Mesenchymal stem cell (in vitro differentiated cells and primary cell): ENCODE results near the gene PTGES2.
A peak's percentile ranks its signal among the peaks of the same experiment; 100 is the strongest.
"Not testable (repeated sequence)": the region's sequence is repeated elsewhere in the genome, so short reads cannot be mapped to it uniquely, and the experiment has no call there.

Experiments
- DNase-seq: peaks from one replicate; pipeline ENCODE4 v3.0.0-alpha.2; 2013
- H2AFZ ChIP-seq: one replicate; pipeline ENCODE4 v1.6.1; 2013; ENCODE audit warnings: low read depth, mild to moderate bottlenecking, control low read depth, inconsistent platforms, low read length, moderate library complexity
- H2AK5ac ChIP-seq: 2 replicates; pipeline ENCODE4 v1.6.1; 2013; ENCODE audit warnings: low read length, moderate library complexity, mild to moderate bottlenecking, inconsistent platforms; ENCODE audit not compliant: severe bottlenecking
- H2BK120ac ChIP-seq: one replicate; pipeline ENCODE4 v1.6.1; 2013; ENCODE audit warnings: low read depth, mild to moderate bottlenecking, inconsistent platforms, low read length, moderate library complexity
- H2BK12ac ChIP-seq, 2 experiments: one replicate each; pipeline ENCODE4 v1.6.1; 2013; ENCODE audit warnings: inconsistent platforms in 2 of 2, low read length in 2 of 2, mild to moderate bottlenecking in 2 of 2, moderate library complexity in 2 of 2, control low read depth in 1 of 2
- H2BK15ac ChIP-seq: one replicate; pipeline ENCODE4 v1.6.1; 2013; ENCODE audit warnings: mild to moderate bottlenecking, low read depth, inconsistent platforms; ENCODE audit not compliant: poor library complexity, severe bottlenecking
- H2BK5ac ChIP-seq: 2 replicates; pipeline ENCODE4 v1.6.1; 2013; ENCODE audit warnings: low read depth, mild to moderate bottlenecking, low read length, control low read depth, inconsistent platforms; ENCODE audit not compliant: poor library complexity, severe bottlenecking
- H3K14ac ChIP-seq, 2 experiments: one replicate each; pipeline ENCODE4 v1.6.1; 2013; ENCODE audit warnings: inconsistent platforms in 2 of 2, low read length in 2 of 2, control low read depth in 1 of 2, mild to moderate bottlenecking in 1 of 2, moderate library complexity in 1 of 2
- H3K18ac ChIP-seq, 2 experiments: one replicate each; pipeline ENCODE4 v1.6.1; 2013; ENCODE audit warnings: inconsistent platforms in 2 of 2, low read length in 2 of 2, control low read depth in 1 of 2, low read depth in 1 of 2, mild to moderate bottlenecking in 1 of 2
- H3K23ac ChIP-seq, 2 experiments: one replicate each; pipeline ENCODE4 v1.6.1; 2013; ENCODE audit warnings: inconsistent platforms in 2 of 2, low read length in 2 of 2, mild to moderate bottlenecking in 2 of 2, moderate library complexity in 2 of 2, control low read depth in 1 of 2
- H3K27ac ChIP-seq: 2 replicates; pipeline ENCODE4 v1.5.1; 2013; ENCODE audit warnings: mild to moderate bottlenecking, moderate library complexity, low read length, control low read depth, inconsistent platforms; ENCODE audit not compliant: poor library complexity, severe bottlenecking
- H3K27me3 ChIP-seq, 2 experiments: 2 replicates each; pipeline versions ENCODE4 v1.6.1 to v1.7.0; 2013; ENCODE audit warnings: low read length in 2 of 2, mild to moderate bottlenecking in 2 of 2, moderate library complexity in 2 of 2, control low read depth in 1 of 2, inconsistent platforms in 1 of 2; ENCODE audit not compliant: control insufficient read depth in 1 of 2, insufficient read depth in 1 of 2
- H3K36me3 ChIP-seq, 2 experiments: 2 replicates each; pipeline versions ENCODE4 v1.6.1 to v1.7.0; 2013; ENCODE audit warnings: low read length in 2 of 2, control low read depth in 1 of 2, inconsistent platforms in 1 of 2, low read depth in 1 of 2, mild to moderate bottlenecking in 1 of 2; ENCODE audit not compliant: insufficient read depth in 2 of 2, control insufficient read depth in 1 of 2
- H3K4ac ChIP-seq, 2 experiments: one replicate each; pipeline ENCODE4 v1.6.1; 2013; ENCODE audit warnings: inconsistent platforms in 2 of 2, low read length in 2 of 2, mild to moderate bottlenecking in 2 of 2, moderate library complexity in 2 of 2, control low read depth in 1 of 2, low read depth in 1 of 2
- H3K4me1 ChIP-seq: 2 replicates; pipeline ENCODE4 v1.6.1; 2013; ENCODE audit warnings: low read depth, low read length, control low read depth; ENCODE audit not compliant: control insufficient read depth, insufficient read depth
- H3K4me2 ChIP-seq: 2 replicates; pipeline ENCODE4 v1.6.1; 2013; ENCODE audit warnings: low read length, mild to moderate bottlenecking, inconsistent platforms; ENCODE audit not compliant: poor library complexity, severe bottlenecking
- H3K4me3 ChIP-seq, 2 experiments: 2 replicates each; pipeline versions ENCODE4 v1.5.1 to v1.7.0; 2013; ENCODE audit warnings: low read length in 2 of 2, mild to moderate bottlenecking in 2 of 2, control low read depth in 1 of 2, low read depth in 1 of 2; ENCODE audit not compliant: insufficient read depth in 1 of 2
- H3K79me1 ChIP-seq: replicated peaks from 2 replicates; pipeline ENCODE4 v1.6.1; 2013; ENCODE audit warnings: mild to moderate bottlenecking, control low read depth, low read length, inconsistent platforms; ENCODE audit not compliant: poor library complexity, severe bottlenecking
- H3K9ac ChIP-seq: 2 replicates; pipeline ENCODE4 v1.7.0; 2013; ENCODE audit warnings: mild to moderate bottlenecking, low read length, moderate library complexity
- H3K9me3 ChIP-seq: 2 replicates; pipeline ENCODE4 v1.7.0; 2013; ENCODE audit warnings: mild to moderate bottlenecking, low read length; ENCODE audit not compliant: control insufficient read depth
- H4K8ac ChIP-seq: one replicate; pipeline ENCODE4 v1.6.1; 2013; ENCODE audit warnings: inconsistent platforms, mild to moderate bottlenecking, low read length, moderate library complexity
- H4K91ac ChIP-seq: one replicate; pipeline ENCODE4 v1.6.1; 2013; ENCODE audit warnings: mild to moderate bottlenecking, low read length, inconsistent platforms
- WGBS: methylation state at CpG from one replicate; pipeline ENCODE4 v1.1.7; 2013; ENCODE audit warnings: mixed read lengths; 5-methylcytosine and 5-hydroxymethylcytosine counted together

The PTGES2 gene

GRCh38 chr9:128136816-128137793, 9.6 kb upstream of the PTGES2 start:
- Histone ChIP-seq H3K9me3 (peaks cover 4% of the 10 kb centered on the region), H3K27me3 (peaks cover 0 to 18% of the 10 kb centered on the region in 2 experiments), H3K36me3 (no peaks in the 10 kb centered on the region), H2BK15ac (no peak overlapping the region), H3K27ac (peak overlapping the region; percentile 61), H3K4me2 (no peak overlapping the region), H3K4me1 (peaks cover 27% of the 10 kb centered on the region), H3K79me1 (no peaks in the 10 kb centered on the region), H3K18ac (no peak overlapping the region), H2AK5ac (peak overlapping the region; percentile 44), H3K14ac (peak overlapping the region in 1 of 2 experiments; percentile 35), H3K4me3 (no peak overlapping the region), H3K23ac (no peak overlapping the region), H2AFZ (no peak overlapping the region), H2BK12ac (no peak overlapping the region), H2BK5ac (no peak overlapping the region), H4K91ac (no peak overlapping the region), H3K4ac (no peak overlapping the region), H2BK120ac (no peak overlapping the region), H3K9ac (no peak overlapping the region), H4K8ac (no peak overlapping the region)
- 64% methylated on average over 18 of the region's 18 CpGs for WGBS
- peak; percentile 82 for DNase-seq

- not testable (repeated sequence) for H3K18ac ChIP-seq, H3K4me2 ChIP-seq, H4K8ac ChIP-seq, H2BK12ac ChIP-seq, H3K4ac ChIP-seq, H3K79me1 ChIP-seq, DNase-seq, H3K4me3 ChIP-seq, H3K23ac ChIP-seq, H3K27ac ChIP-seq, H3K36me3 ChIP-seq, H2BK15ac ChIP-seq, H3K9ac ChIP-seq, H2AFZ ChIP-seq, H2BK5ac ChIP-seq, H3K9me3 ChIP-seq
- 81% methylated on average over 8 of the region's 8 CpGs for WGBS
- H3K4me1 ChIP-seq = peaks cover 38% of the 10 kb centered on the region
- H3K14ac ChIP-seq = peak overlapping the region in 1 of 2 experiments; percentile 88
- H4K91ac ChIP-seq = peak overlapping the region; percentile 15
- peaks cover 0 to 18% of the 10 kb centered on the region in 2 experiments for H3K27me3 ChIP-seq
- H2BK120ac ChIP-seq = peak overlapping the region; percentile 19
- H2AK5ac ChIP-seq = peak overlapping the region; percentile 89
These were observed 8.0 kb upstream of the PTGES2 start for GRCh38 chr9:128135561-128135960.

- H2AFZ ChIP-seq, H3K23ac ChIP-seq, H3K14ac ChIP-seq, H3K36me3 ChIP-seq, H3K79me1 ChIP-seq, H4K91ac ChIP-seq, H2AK5ac ChIP-seq, H3K27me3 ChIP-seq, H3K4me3 ChIP-seq, H3K9ac ChIP-seq, H4K8ac ChIP-seq, H2BK15ac ChIP-seq, H2BK120ac ChIP-seq, H2BK5ac ChIP-seq, H3K18ac ChIP-seq, H3K9me3 ChIP-seq, H3K4ac ChIP-seq, DNase-seq, H2BK12ac ChIP-seq: not testable (repeated sequence)
- WGBS = 45% methylated on average over 7 of the region's 8 CpGs
- H3K27ac ChIP-seq = peak overlapping the region; percentile 93
- H3K4me2 ChIP-seq = peak overlapping the region; percentile 27
- H3K4me1 ChIP-seq = peaks cover 36% of the 10 kb centered on the region
These were observed 4.6 kb upstream of the PTGES2 start for GRCh38 chr9:128132139-128132538.

GRCh38 chr9:128131346-128131745, 3.8 kb upstream of the PTGES2 start:
- 81% methylated on average over 8 of the region's 8 CpGs for WGBS
- H3K18ac ChIP-seq, H3K14ac ChIP-seq, H3K9ac ChIP-seq, H3K4me3 ChIP-seq, H2BK15ac ChIP-seq, H2AFZ ChIP-seq, H3K23ac ChIP-seq, H3K36me3 ChIP-seq, H2BK120ac ChIP-seq, H3K27me3 ChIP-seq, H2BK5ac ChIP-seq, H4K8ac ChIP-seq, H3K9me3 ChIP-seq, H3K4ac ChIP-seq, H3K79me1 ChIP-seq, H4K91ac ChIP-seq, H2BK12ac ChIP-seq, DNase-seq, H3K4me2 ChIP-seq: not testable (repeated sequence)
- H3K4me1 ChIP-seq = peaks cover 34% of the 10 kb centered on the region
- peak overlapping the region; percentile 93 for H3K27ac ChIP-seq
- H2AK5ac ChIP-seq = peak overlapping the region; percentile 78
